Smooth muscle cell (in vitro differentiated cells): ENCODE measurements around the gene PTPN14. TPM values are rescaled to one million over a fixed set of nuclear protein-coding genes. Genes with fewer than 3 reads are reported as not detected.
"Not testable (repeated sequence)": the region's sequence is repeated elsewhere in the genome, so short reads cannot be mapped to it uniquely, and the experiment has no call there.

Experiments used
- DNase-seq: peaks from one replicate; lab custom pipeline; 2025; ENCODE audit not compliant: unreplicated experiment; lab: John Stamatoyannopoulos, UW
- H2AFZ ChIP-seq: fragments of 200-600 bp; sonication (generic); 2 replicates; pipeline ENCODE4 v1.6.0; 2016; ENCODE audit warnings: antibody characterized with exemption, low read depth, mild to moderate bottlenecking
- H3F3A ChIP-seq: fragments of 200-600 bp; sonication (generic); 2 replicates; pipeline ENCODE4 v1.6.0; 2017; ENCODE audit warnings: antibody characterized with exemption, low read depth
- H3K27ac ChIP-seq: fragments of 200-600 bp; sonication (generic); 2 replicates; pipeline ENCODE4 v1.5.1; 2016; ENCODE audit warnings: low read depth, mild to moderate bottlenecking
- H3K27me3 ChIP-seq: fragments of 200-600 bp; sonication (generic); 2 replicates; pipeline ENCODE4 v1.6.1; 2016; ENCODE audit warnings: low read depth, mild to moderate bottlenecking
- H3K36me3 ChIP-seq: fragments of 200-600 bp; sonication (generic); 2 replicates; pipeline ENCODE4 v1.5.1; 2016; ENCODE audit warnings: low read depth
- H3K4me1 ChIP-seq: fragments of 200-600 bp; sonication (generic); 2 replicates; pipeline ENCODE4 v1.5.1; 2016; ENCODE audit warnings: low read depth
- H3K4me2 ChIP-seq: fragments of 200-600 bp; sonication (generic); 2 replicates; pipeline ENCODE4 v1.6.0; 2016; ENCODE audit warnings: mild to moderate bottlenecking
- H3K4me3 ChIP-seq: fragments of 200-600 bp; sonication (generic); 2 replicates; pipeline ENCODE4 v1.5.1; 2016; ENCODE audit warnings: mild to moderate bottlenecking
- H3K79me2 ChIP-seq: fragments of 200-600 bp; sonication (generic); 2 replicates; pipeline ENCODE4 v1.6.0; 2016; ENCODE audit warnings: low read depth, mild to moderate bottlenecking
- H3K9ac ChIP-seq: fragments of 200-600 bp; sonication (generic); 2 replicates; pipeline ENCODE4 v1.6.0; 2016; ENCODE audit warnings: low read depth
- H3K9me3 ChIP-seq: fragments of 200-600 bp; sonication (generic); replicated peaks from 2 replicates; pipeline ENCODE4 v1.5.1; 2016; ENCODE audit warnings: low read depth
- H4K20me1 ChIP-seq: fragments of 200-600 bp; sonication (generic); 2 replicates; pipeline ENCODE4 v1.6.0; 2016; ENCODE audit warnings: low read depth
- CTCF ChIP-seq: fragments of 200-600 bp; sonication (generic); IDR thresholded peaks from 2 replicates; pipeline ENCODE4 v1.5.1; 2017; ENCODE audit warnings: borderline replicate concordance, mild to moderate bottlenecking, antibody characterized with exemption; ENCODE audit not compliant: insufficient read depth, poor library complexity, severe bottlenecking
- WGBS: methylation state at CpG from one replicate; pipeline ENCODE4 v1.1.7; 2016; ENCODE audit warnings: low lambda C conversion rate; 5-methylcytosine and 5-hydroxymethylcytosine counted together
- polyA plus RNA-seq: library from polyadenylated mRNA; unstranded; fragments of >200 nt; fragmentation: Nextera tagmentation; extraction: Ambion mirVana; gene quantifications from 2 replicates; pipeline ENCODE4 v1.2.1, GENCODE V29; 2016
- total RNA-seq: library from RNA; depleted of rRNA; stranded (reverse); fragments of >200 nt; gene quantifications from 2 replicates; pipeline ENCODE4 v1.2.3, GENCODE V29; 2014

The PTPN14 gene
- total and polyA plus RNA-seq, 2 experiments from 2014 or later, result 13.7 to 28.6 TPM

- no peaks in the 10 kb centered on the region for H3K36me3 ChIP-seq
- no peaks in the 10 kb centered on the region for H3F3A ChIP-seq
- no peak overlapping the region for H3K9ac ChIP-seq
- TF ChIP-seq CTCF, result no peak
- DNase-seq, result no peak
- no peak overlapping the region for H2AFZ ChIP-seq
- H3K4me2 ChIP-seq, result no peak overlapping the region
- no peak overlapping the region for H3K4me3 ChIP-seq
- peaks cover 29% of the 10 kb centered on the region for H3K4me1 ChIP-seq
- H3K9me3 ChIP-seq, result no peaks in the 10 kb centered on the region
- 88% methylated on average over 5 of the region's 5 CpGs for WGBS
- peaks cover 98% of the 10 kb centered on the region for H4K20me1 ChIP-seq
- H3K27me3 ChIP-seq, result no peaks in the 10 kb centered on the region
- peaks cover 87% of the 10 kb centered on the region for H3K79me2 ChIP-seq
- H3K27ac ChIP-seq, result no peak overlapping the region
Measured at GRCh38 chr1:214513394-214513793, 38.0 kb downstream of the PTPN14 start.

- Histone ChIP-seq H3K9me3 (no peaks in the 10 kb centered on the region), H3K4me2 (no peak overlapping the region), H4K20me1 (peaks cover 98% of the 10 kb centered on the region), H3K4me3 (no peak overlapping the region), H3K9ac (no peak overlapping the region), H3K27me3 (no peaks in the 10 kb centered on the region), H3K27ac (no peak overlapping the region), H3K79me2 (peaks cover 85% of the 10 kb centered on the region), H3K4me1 (peaks cover 32% of the 10 kb centered on the region), H3K36me3 (no peaks in the 10 kb centered on the region), H3F3A (no peaks in the 10 kb centered on the region), H2AFZ (no peak overlapping the region)
- WGBS, result 100% methylated on average over 1 of the region's 1 CpG
- TF ChIP-seq CTCF, result no peak
- no peak for DNase-seq
Measured at GRCh38 chr1:214511639-214511998, 39.8 kb downstream of the PTPN14 start.

DNA sequence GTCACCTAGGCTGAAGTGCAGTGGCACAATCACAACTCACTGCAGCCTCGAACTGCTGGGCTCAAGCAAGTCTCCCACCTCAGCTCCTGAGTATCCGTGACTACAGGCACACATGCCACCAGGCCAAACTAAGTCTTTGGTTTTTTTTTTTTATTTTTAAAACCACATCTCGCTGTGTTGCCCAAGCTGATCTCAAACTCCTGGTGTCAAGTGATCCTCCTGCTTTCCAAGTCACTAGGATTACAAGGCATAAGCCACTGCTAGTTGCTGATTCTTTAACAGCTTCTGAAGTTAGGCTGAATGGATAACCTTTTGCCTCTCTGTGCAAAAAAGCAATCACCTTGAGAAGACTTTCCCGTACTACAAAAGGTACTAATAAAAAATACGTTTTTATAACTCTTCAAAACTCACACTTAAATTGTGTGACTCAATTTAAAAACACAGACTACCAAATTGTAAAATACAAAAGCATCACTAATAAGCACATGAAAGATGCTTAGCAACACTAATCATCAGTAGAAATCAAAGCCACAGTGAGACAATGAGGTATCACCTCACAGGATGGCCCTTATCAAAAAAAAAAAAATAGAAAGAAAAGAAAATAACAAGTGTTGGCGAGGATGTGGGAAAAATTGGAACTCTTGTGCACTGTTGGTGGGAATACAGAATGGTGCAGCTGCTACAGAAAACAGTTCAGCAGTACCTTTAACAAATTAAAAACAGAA lies 40.3 kb downstream of the PTPN14 start:
- DNase-seq, result no peak
- Histone ChIP-seq H3K9ac (no peak overlapping the region), H3K4me1 (peaks cover 33% of the 10 kb centered on the region), H3K79me2 (peaks cover 85% of the 10 kb centered on the region), H2AFZ (no peak overlapping the region), H3K36me3 (no peaks in the 10 kb centered on the region), H3K9me3 (no peaks in the 10 kb centered on the region), H3F3A (no peaks in the 10 kb centered on the region), H3K27me3 (no peaks in the 10 kb centered on the region), H3K4me3 (no peak overlapping the region), H3K27ac (no peak overlapping the region), H4K20me1 (peaks cover 98% of the 10 kb centered on the region), H3K4me2 (no peak overlapping the region)
- no peak for TF ChIP-seq CTCF
- 97% methylated on average over 6 of the region's 6 CpGs for WGBS

DNA sequence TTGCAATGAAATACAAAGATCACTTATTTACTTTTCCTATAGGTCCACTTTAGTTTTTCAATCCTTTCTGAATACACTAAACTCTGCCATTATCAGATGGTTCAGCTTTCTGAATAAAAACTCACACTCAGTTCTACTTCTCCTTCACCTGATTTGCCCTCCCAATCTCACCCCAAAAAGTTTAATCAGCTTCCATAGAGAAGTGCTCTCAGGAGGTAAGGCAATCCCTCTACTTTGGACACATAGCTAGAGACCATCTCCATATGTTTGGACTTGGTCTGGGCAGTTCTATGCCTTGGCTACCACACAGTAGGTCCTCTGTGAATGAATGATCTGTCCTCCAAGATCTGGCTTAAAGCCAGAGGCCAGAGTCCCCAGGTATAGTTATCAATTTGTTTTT lies 40.9 kb downstream of the PTPN14 start:
- no peak overlapping the region for H3K4me2 ChIP-seq
- TF ChIP-seq CTCF, result no peak
- no peak overlapping the region for H3K9ac ChIP-seq
- no peaks in the 10 kb centered on the region for H3K9me3 ChIP-seq
- peaks cover 29% of the 10 kb centered on the region for H3K4me1 ChIP-seq
- no peaks in the 10 kb centered on the region for H3K27me3 ChIP-seq
- H3K4me3 ChIP-seq, result no peak overlapping the region
- H4K20me1 ChIP-seq, result peaks cover 98% of the 10 kb centered on the region
- no peaks in the 10 kb centered on the region for H3F3A ChIP-seq
- no peaks in the 10 kb centered on the region for H3K36me3 ChIP-seq
- H3K27ac ChIP-seq, result no peak overlapping the region
- H2AFZ ChIP-seq, result no peak overlapping the region
- H3K79me2 ChIP-seq, result peaks cover 85% of the 10 kb centered on the region
- DNase-seq, result no peak

GRCh38 chr1:214509622-214510021 lies 41.8 kb downstream of the PTPN14 start:
- H3K27me3 ChIP-seq, H3K9me3 ChIP-seq, H3K4me2 ChIP-seq, H3K36me3 ChIP-seq, H2AFZ ChIP-seq, H3F3A ChIP-seq, DNase-seq, H3K9ac ChIP-seq, H3K27ac ChIP-seq, H3K4me3 ChIP-seq: not testable (repeated sequence)
- Histone ChIP-seq H3K4me1 (peaks cover 21% of the 10 kb centered on the region), H4K20me1 (peaks cover 98% of the 10 kb centered on the region), H3K79me2 (peaks cover 85% of the 10 kb centered on the region)
- WGBS, result 97% methylated on average over 3 of the region's 3 CpGs
